Mammary epithelial cell (primary cell): ENCODE data around the gene HHIP.

Experiments used
- CTCF ChIP-seq, 2 donors: IDR thresholded peaks in 1 of 2; conservative IDR thresholded peaks in 1 of 2; 2 replicates each; pipeline ENCODE4 v1.5.1; 2011 to 2012; ENCODE audit warnings: inconsistent platforms in 2 of 2, low read length in 2 of 2, mild to moderate bottlenecking in 2 of 2, control low read depth in 1 of 2, low read depth in 1 of 2; ENCODE audit not compliant: insufficient read depth in 1 of 2; ENCODE audit errors: extremely low read depth in 1 of 2
- EZH2 ChIP-seq: IDR thresholded peaks from 2 replicates; pipeline ENCODE4 v1.6.1; 2012; ENCODE audit warnings: low read length, inconsistent platforms, borderline replicate concordance

GRCh38 chr4:144647590-144647989, 1.6 kb downstream of the HHIP start:
- TF ChIP-seq CTCF (conservative IDR thresholded peaks at IDR 0.05 in 1 of 2, IDR thresholded peaks at IDR 0.05 in 1 of 2; ENCODE audit: extremely low read depth in 1 of 2, insufficient read depth in 1 of 2, low read depth in 1 of 2, low read length in 2 of 2) = no peak
- no peak for TF ChIP-seq EZH2
